Right lobe of liver (tissue), 6 donors: ENCODE measurements around the gene HMHB1. TPM values are rescaled to one million over a fixed set of nuclear protein-coding genes. Genes with fewer than 3 reads are reported as not detected.

ENCODE experiments used
- ATAC-seq, 4 donors: fragments of 200-7000 bp; cut with Tn5 transposase; one replicate each; pipeline ENCODE4 v1.9.1; 2020; ENCODE audit warnings: mild to moderate bottlenecking in 4 of 4, moderate library complexity in 4 of 4
- DNase-seq, 3 donors: peaks; one replicate each; pipeline ENCODE4 v3.0.0-alpha.2; 2020
- H3K27ac ChIP-seq, 3 donors: fragments of 200-600 bp; one replicate each; pipeline ENCODE4 v1.8.0; 2022
- H3K27me3 ChIP-seq, 2 donors: fragments of 200-600 bp; one replicate each; pipeline ENCODE4 v1.8.0; 2022
- H3K36me3 ChIP-seq, 4 donors: fragments of 200-600 bp; sonication (generic) in 1 of 4; one replicate each; pipeline versions ENCODE4 v1.5.1 to v1.8.0; 2017 to 2022; ENCODE audit warnings: control low read depth in 1 of 4
- H3K4me1 ChIP-seq, 4 donors: fragments of 200-600 bp; sonication (generic) in 1 of 4; one replicate each; pipeline versions ENCODE4 v1.5.1 to v1.8.0; 2017 to 2022; ENCODE audit warnings: control low read depth in 1 of 4
- H3K4me3 ChIP-seq, 3 donors: fragments of 200-600 bp; one replicate each; pipeline ENCODE4 v1.8.0; 2022
- H3K9me3 ChIP-seq, 4 donors: fragments of 200-600 bp; sonication (generic) in 1 of 4; one replicate each; pipeline versions ENCODE4 v1.5.1 to v1.8.0; 2017 to 2022; ENCODE audit warnings: control low read depth in 1 of 4
- CTCF ChIP-seq, 4 donors: fragments of 200-600 bp in 3 of 4; fragments of 450-650 bp in 1 of 4; IDR thresholded peaks; one replicate each; pipeline versions ENCODE4 v1.5.1 to v1.8.0; 2016 to 2022; ENCODE audit warnings: antibody characterized with exemption in 4 of 4, mild to moderate bottlenecking in 2 of 4
- POLR2A ChIP-seq: fragments of 450-650 bp; IDR thresholded peaks from one replicate; pipeline ENCODE4 v1.6.1; 2017; ENCODE audit warnings: antibody characterized with exemption, mild to moderate bottlenecking
- WGBS: methylation state at CpG from one replicate; pipeline ENCODE4 v1.1.6; 2018; ENCODE audit warnings: low coverage, low lambda C conversion rate; ENCODE audit not compliant: insufficient coverage; ENCODE audit errors: missing lambda C conversion rate; 5-methylcytosine and 5-hydroxymethylcytosine counted together
- intact Hi-C, 2 donors: fragments of 100-400 bp; cut with DNase I; formaldehyde crosslinking; loops; one replicate each; pipeline versions ENCODE4 v1.11.2 to v1.14.1; 2022
- total RNA-seq, 6 experiments: library from RNA; depleted of rRNA in 2 of 6; stranded (reverse); fragments of >200 nt in 2 of 6; fragmentation: NEBNext Ultra II Directional in 3 of 6; extraction: Animal tissue kit (Norgen Biotek cat#: 25700) in 3 of 6; gene quantifications; one replicate each; pipeline versions ENCODE4 v1.1.0 to v1.2.4, GENCODE V29; 2016 to 2023
- donor health status: DM: no; HTN: yes; CAD: no.
- donor health status: DM: no; HTN: no; CAD: no.
- donor health status: DM: no; HTN: no; CAD: no.
- donor health status: DM: no; HTN: yes; CAD: no.
- donor health status: DM: no; HTN: yes; CAD: no.

HMHB1 gene
- total RNA-seq, 6 experiments from 2014 or later: not detected

DNA sequence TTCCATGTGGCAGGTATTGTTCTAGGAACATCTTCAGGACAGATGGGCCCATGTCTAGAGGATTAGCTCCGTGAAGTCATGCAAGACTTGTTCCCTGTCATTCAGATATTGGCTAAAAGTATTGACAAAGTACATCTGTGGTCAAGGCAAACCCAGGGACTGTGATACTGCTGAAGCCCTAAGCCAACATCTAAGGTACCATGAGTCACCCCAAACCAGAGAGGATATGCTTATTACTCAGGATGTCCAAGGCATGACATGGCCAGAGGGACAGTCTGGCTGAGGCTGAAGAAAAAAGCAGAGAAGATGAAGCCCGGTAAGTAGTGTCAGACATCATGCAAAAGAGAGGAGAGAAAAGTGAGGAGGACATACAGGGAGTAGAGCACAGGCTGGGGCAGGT is 31.0 kb downstream of the HMHB1 start:
- WGBS: 76% methylated on average over 2 of the region's 2 CpGs
- no peak for DNase-seq
- H3K4me1 ChIP-seq: no peaks in the 10 kb centered on the region
- intact Hi-C loops: no loop called here
- no peak overlapping the region for H3K4me3 ChIP-seq
- no peak for TF ChIP-seq POLR2A
- no peak for ATAC-seq
- no peaks in the 10 kb centered on the region for H3K27me3 ChIP-seq
- no peak overlapping the region for H3K27ac ChIP-seq
- H3K9me3 ChIP-seq: no peaks in the 10 kb centered on the region
- no peaks in the 10 kb centered on the region for H3K36me3 ChIP-seq

- Histone ChIP-seq H3K27ac (no peak overlapping the region), H3K4me3 (no peak overlapping the region), H3K9me3 (no peaks in the 10 kb centered on the region), H3K36me3 (no peaks in the 10 kb centered on the region), H3K4me1 (no peaks in the 10 kb centered on the region), H3K27me3 (no peaks in the 10 kb centered on the region)
- no peak for DNase-seq
- intact Hi-C loops: no loop called here
- no peak for TF ChIP-seq CTCF (IDR thresholded peaks at IDR 0.05)
- TF ChIP-seq POLR2A: no peak
- WGBS: 54% methylated on average over 2 of the region's 2 CpGs
- ATAC-seq: no peak
Measured at GRCh38 chr5:143843461-143843860, 31.5 kb downstream of the HMHB1 start.

DNA sequence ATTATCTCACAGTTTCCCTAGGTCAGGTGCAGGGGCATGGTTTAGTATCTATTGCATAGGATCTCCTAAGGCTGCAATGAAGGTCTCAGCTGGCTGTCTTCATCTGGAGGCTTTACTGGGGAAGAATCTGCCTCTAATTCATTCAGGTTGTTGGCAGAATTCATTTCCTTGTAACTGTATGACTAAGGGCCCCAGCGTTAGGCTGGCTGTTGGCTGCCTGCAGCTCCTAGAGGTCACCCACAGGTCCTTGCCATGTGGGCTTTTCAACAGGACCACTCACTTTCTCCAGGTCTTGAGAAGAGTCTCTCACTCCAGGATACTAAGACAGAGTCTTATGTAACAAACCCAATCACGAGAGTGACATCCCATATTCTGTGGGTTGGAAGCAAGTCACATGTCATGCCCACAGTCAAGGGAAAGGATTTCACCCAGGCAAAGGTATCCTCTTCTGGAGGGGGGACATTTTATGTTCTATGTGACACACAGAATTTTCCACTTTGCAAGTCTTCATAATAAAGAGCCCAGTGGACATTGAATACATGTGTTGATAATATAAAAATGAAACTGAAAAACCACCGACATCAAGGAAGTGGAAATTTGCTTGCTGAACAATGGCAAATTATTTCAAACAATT is 38.2 kb downstream of the HMHB1 start:
- no peak overlapping the region for H3K27ac ChIP-seq
- ATAC-seq (no peak), DNase-seq (no peak)
- intact Hi-C loops: no loop called here
- no peak overlapping the region for H3K4me3 ChIP-seq
- H3K27me3 ChIP-seq: no peaks in the 10 kb centered on the region
- no peaks in the 10 kb centered on the region for H3K4me1 ChIP-seq
- 49% methylated on average over 2 of the region's 3 CpGs for WGBS
- H3K9me3 ChIP-seq: no peaks in the 10 kb centered on the region
- TF ChIP-seq CTCF (IDR thresholded peaks at IDR 0.05) (no peak), POLR2A (no peak)
- no peaks in the 10 kb centered on the region for H3K36me3 ChIP-seq

- Histone ChIP-seq H3K4me1 (no peaks in the 10 kb centered on the region), H3K36me3 (no peaks in the 10 kb centered on the region), H3K4me3 (no peak overlapping the region), H3K27ac (no peak overlapping the region), H3K9me3 (no peaks in the 10 kb centered on the region), H3K27me3 (no peaks in the 10 kb centered on the region)
- DNase-seq: no peak
- ATAC-seq: no peak
- TF ChIP-seq CTCF (IDR thresholded peaks at IDR 0.05) (no peak), POLR2A (no peak)
- intact Hi-C loops: no loop called here
Measured at GRCh38 chr5:143851383-143851782, 39.4 kb downstream of the HMHB1 start.

- H3K36me3 ChIP-seq: no peaks in the 10 kb centered on the region
- H3K27me3 ChIP-seq: no peaks in the 10 kb centered on the region
- H3K4me3 ChIP-seq: no peak overlapping the region
- H3K9me3 ChIP-seq: no peaks in the 10 kb centered on the region
- intact Hi-C loops: no loop called here
- DNase-seq: peak in 1 of 3 donors; percentile 10
- no peaks in the 10 kb centered on the region for H3K4me1 ChIP-seq
- ATAC-seq: peak in 1 of 4 donors; percentile 26
- WGBS: 100% methylated on average over 1 of the region's 1 CpG
- H3K27ac ChIP-seq: no peak overlapping the region
- no peak for TF ChIP-seq CTCF (IDR thresholded peaks at IDR 0.05)
Measured at GRCh38 chr5:143860211-143860610, 48.2 kb downstream of the HMHB1 start.
